Mesothelial cell of epicardium (in vitro differentiated cells): ENCODE results near the gene ATP5ME. TPM values are rescaled to one million over a fixed set of nuclear protein-coding genes. Genes with fewer than 3 reads are reported as not detected.

Experiments
- DNase-seq, 2 experiments: peaks; one replicate each; pipeline ENCODE4 v3.0.0; 2021; ENCODE audit warnings: low spot score in 2 of 2; ENCODE audit not compliant: unreplicated experiment in 2 of 2
- H3K27ac Mint-ChIP-seq: 2 replicates; pipeline ENCODE4 v1.8.0; 2021; ENCODE audit warnings: mixed read lengths
- H3K27me3 Mint-ChIP-seq: 2 replicates; pipeline ENCODE4 v1.8.0; 2021; ENCODE audit warnings: low read depth, mixed read lengths
- H3K36me3 Mint-ChIP-seq: 2 replicates; pipeline ENCODE4 v1.8.0; 2021; ENCODE audit warnings: mixed read lengths
- H3K4me1 Mint-ChIP-seq: 2 replicates; pipeline ENCODE4 v1.8.0; 2021; ENCODE audit warnings: mixed read lengths
- H3K4me3 Mint-ChIP-seq: 2 replicates; pipeline ENCODE4 v1.8.0; 2021; ENCODE audit warnings: mild to moderate bottlenecking, moderate library complexity, mixed read lengths
- H3K9me3 Mint-ChIP-seq: 2 replicates; pipeline ENCODE4 v1.8.0; 2021; ENCODE audit warnings: mixed read lengths
- total RNA-seq: library from RNA; stranded (reverse); gene quantifications from 3 replicates; pipeline ENCODE4 v1.2.1, GENCODE V29; 2021
- TF ChIP-seq, protein P1 (sequence below): fragments of 200-600 bp; sonication (generic); IDR thresholded peaks from one replicate; pipeline ENCODE4 v1.5.0; 2021; ENCODE audit warnings: antibody characterized with exemption; ENCODE audit not compliant: unreplicated experiment

The ATP5ME gene
- total RNA-seq, 1 donor from 2014 or later: 212 TPM

DNA sequence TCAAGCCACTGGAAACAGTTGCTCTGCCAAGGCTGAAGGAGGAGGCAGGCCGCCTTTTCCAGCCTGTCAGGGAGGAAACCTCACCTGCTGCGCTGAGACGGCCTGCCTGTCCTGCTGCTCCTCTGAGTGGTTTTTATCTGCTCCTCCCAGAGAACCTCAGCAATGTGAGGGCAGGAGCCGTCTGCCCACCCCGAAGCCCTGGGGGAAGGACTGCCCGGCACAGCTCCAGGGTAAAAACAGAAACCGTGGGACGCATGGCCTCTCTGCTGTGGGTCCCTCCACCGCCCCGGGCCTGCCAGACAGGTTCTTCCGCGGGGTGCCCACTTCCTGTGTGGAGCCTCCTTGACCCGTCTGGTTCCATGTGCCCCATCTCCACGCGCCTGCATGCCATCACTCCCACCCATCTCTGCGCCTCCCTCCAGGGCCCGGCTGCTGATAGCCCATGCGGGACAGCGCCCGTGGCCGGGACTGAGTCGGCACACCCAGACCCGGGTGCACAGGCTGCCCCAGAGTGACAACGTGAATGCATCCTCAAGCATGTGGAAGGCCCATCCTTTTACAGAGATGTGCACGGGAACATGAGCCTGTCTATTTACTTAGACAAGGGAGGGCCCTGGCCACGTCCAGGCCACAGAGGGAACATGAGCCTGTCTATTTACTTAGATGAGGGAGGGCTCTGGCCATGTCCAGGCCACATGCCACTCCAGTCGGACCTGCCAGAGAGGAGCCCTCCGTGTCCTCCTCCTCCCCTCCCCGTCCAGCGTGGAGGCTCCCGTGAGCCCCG lies 18.9 kb upstream of the ATP5ME start:
- no peaks in the 10 kb centered on the region for H3K27me3 Mint-ChIP-seq
- H3K27ac Mint-ChIP-seq: peak overlapping the region; percentile 64
- peaks cover 25% of the 10 kb centered on the region for H3K4me1 Mint-ChIP-seq
- DNase-seq: no peak
- peaks cover 5% of the 10 kb centered on the region for H3K9me3 Mint-ChIP-seq
- H3K4me3 Mint-ChIP-seq: no peak overlapping the region
- TF ChIP-seq, protein P1, sequence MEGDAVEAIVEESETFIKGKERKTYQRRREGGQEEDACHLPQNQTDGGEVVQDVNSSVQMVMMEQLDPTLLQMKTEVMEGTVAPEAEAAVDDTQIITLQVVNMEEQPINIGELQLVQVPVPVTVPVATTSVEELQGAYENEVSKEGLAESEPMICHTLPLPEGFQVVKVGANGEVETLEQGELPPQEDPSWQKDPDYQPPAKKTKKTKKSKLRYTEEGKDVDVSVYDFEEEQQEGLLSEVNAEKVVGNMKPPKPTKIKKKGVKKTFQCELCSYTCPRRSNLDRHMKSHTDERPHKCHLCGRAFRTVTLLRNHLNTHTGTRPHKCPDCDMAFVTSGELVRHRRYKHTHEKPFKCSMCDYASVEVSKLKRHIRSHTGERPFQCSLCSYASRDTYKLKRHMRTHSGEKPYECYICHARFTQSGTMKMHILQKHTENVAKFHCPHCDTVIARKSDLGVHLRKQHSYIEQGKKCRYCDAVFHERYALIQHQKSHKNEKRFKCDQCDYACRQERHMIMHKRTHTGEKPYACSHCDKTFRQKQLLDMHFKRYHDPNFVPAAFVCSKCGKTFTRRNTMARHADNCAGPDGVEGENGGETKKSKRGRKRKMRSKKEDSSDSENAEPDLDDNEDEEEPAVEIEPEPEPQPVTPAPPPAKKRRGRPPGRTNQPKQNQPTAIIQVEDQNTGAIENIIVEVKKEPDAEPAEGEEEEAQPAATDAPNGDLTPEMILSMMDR: no peak
- no peaks in the 10 kb centered on the region for H3K36me3 Mint-ChIP-seq

DNA sequence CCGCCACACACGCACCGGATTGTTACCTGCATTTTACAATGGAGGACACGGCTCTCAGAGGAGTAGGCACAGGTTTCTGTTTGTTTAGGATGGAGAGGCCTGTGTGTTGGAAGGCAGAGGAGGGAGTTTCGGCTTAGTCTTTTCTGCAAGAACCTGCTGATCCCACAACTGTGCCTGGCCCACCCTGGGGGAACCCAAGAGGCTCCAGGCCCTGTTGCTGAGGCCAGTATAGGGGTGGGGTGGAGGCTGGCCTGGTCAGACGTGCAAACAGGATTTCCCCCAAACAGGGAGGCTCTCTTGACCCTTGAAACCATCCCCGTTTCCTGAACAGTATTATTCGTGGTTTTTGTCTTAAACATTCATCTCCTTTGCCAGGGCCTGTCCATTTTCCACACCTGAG lies 15.6 kb upstream of the ATP5ME start:
- H3K27me3 Mint-ChIP-seq: no peaks in the 10 kb centered on the region
- peaks cover 30% of the 10 kb centered on the region for H3K4me1 Mint-ChIP-seq
- H3K27ac Mint-ChIP-seq: no peak overlapping the region
- TF ChIP-seq, protein P1: no peak
- peak overlapping the region; percentile 44 for H3K4me3 Mint-ChIP-seq
- no peaks in the 10 kb centered on the region for H3K36me3 Mint-ChIP-seq
- no peak for DNase-seq
- peaks cover 5% of the 10 kb centered on the region for H3K9me3 Mint-ChIP-seq

DNA sequence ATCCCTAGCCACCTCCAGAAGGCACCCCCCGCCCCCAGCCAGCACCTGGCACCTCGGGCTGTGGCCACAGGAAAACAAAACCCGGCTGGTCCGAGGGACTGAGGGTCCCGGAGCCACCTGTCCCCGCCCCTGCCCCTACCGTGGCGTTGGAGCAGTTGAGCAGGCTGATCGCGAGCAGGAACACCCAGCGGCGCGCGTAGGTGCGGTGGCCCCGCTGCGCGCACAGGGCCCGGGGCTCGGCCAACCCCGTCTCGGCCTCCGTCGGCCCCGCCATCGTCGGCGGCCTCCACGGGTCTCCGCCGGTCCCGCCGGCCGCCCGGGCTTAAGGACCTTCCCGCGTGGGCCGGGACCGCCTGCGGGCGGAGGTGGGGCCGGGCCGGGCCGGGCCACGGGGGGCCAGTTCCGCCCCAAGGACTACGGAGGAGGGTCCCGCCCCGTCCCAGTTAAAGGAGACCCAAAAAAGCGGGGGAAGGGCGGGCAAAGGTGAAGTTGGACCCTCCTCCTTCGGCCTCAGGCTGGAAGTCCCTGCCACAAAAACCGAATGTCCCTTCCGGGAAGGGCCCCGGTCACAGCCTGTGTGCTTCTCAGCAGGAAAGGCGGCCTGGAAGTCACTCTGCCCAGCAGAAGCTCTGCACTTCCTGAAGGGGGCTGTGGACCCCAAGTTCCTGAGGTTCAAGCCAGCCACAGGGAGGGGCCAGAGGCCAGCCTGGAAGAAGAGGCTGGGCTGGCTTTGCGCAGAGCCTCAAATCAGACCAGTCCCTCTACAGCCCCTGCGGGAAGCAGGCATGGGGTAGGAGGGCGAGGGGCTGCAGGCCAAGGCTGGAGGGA lies 15.0 kb upstream of the ATP5ME start, which contains the start of gene SLC49A3:
TSS of gene SLC49A3 (minus strand) at position 298 of the 828 bp plus-strand sequence. CDS start at position 274, 24 bp downstream.
- no peaks in the 10 kb centered on the region for H3K9me3 Mint-ChIP-seq
- TF ChIP-seq, protein P1: no peak
- H3K4me1 Mint-ChIP-seq: peaks cover 30% of the 10 kb centered on the region
- peak within 1 kb of the TSS; percentile 44 for H3K4me3 Mint-ChIP-seq
- no peak within 1 kb of the TSS for H3K27ac Mint-ChIP-seq
- H3K27me3 Mint-ChIP-seq: no peaks in the 10 kb centered on the region
- no peak for DNase-seq
- no peaks in the 10 kb centered on the region for H3K36me3 Mint-ChIP-seq

DNA sequence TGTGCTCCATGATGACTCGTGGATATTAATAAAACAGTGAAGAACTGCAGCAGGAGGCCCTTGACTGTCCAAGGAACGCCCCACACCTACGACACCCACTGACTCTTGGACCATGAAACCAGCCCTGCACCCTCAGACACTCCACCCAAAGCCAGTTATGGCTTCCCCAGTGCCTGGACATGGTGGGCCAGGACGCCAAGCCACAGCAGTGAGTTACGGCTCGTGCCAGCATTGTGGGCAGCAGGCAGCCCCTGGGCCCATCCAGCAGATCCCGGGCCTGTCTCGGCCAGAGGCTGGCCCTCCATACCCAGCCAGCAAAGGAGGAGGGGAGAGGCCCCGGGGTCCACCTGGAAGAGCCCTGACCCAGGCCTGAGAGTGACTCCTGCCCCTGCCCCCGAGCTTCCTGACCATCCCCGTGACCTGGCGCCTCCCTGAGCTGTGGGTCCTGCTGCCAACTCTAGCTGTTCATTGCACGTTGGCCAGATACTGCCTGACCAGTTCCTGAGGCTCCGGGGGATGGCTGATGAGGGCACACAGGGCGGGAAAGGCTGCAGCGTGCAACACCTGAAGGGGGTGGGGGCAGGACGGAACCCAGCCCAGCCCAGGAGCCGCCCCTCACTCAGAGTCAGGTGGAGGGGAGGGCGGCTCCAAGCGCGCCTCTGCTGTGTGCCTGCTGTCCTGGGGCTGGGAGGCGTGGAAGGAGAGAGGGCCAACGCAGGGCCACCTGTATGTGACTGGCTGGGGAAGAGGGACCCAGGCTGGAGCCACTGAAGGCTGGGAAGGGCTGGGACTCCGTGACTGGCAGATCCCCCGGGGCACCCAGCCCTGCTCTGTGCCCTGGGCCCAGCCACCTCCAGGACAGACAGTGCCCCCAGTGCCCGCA lies 14.1 kb upstream of the ATP5ME start:
- TF ChIP-seq, protein P1: no peak
- no peak for DNase-seq
- peak overlapping the region; percentile 44 for H3K4me3 Mint-ChIP-seq
- H3K36me3 Mint-ChIP-seq: no peaks in the 10 kb centered on the region
- H3K9me3 Mint-ChIP-seq: no peaks in the 10 kb centered on the region
- H3K4me1 Mint-ChIP-seq: peaks cover 32% of the 10 kb centered on the region
- no peaks in the 10 kb centered on the region for H3K27me3 Mint-ChIP-seq
- H3K27ac Mint-ChIP-seq: no peak overlapping the region
